Hematopoietic multipotent progenitor cell treated with erythropoietin and hydrocortisone succinate and interleukin-3 and kit ligand, for 4 days (in vitro differentiated cells): Measurements from ENCODE around the gene GLIS1.

ENCODE experiments used
- DNase-seq: peaks from one replicate; pipeline ENCODE4 v3.0.0-alpha.2; 2015

Gene GLIS1

GRCh38 chr1:53588053-53588779 lies 150.7 kb downstream of the GLIS1 start:
- DNase-seq, result no peak

GRCh38 chr1:53587252-53587988 lies 151.5 kb downstream of the GLIS1 start:
- no peak for DNase-seq

- DNase-seq, result no peak
Measured at GRCh38 chr1:53586765-53587164, 152.2 kb downstream of the GLIS1 start.

- DNase-seq, result no peak
Measured at GRCh38 chr1:53585565-53585964, 153.4 kb downstream of the GLIS1 start.

GRCh38 chr1:53585129-53585528 lies 153.8 kb downstream of the GLIS1 start:
- peak; percentile 66 for DNase-seq

GRCh38 chr1:53584777-53585107 lies 154.2 kb downstream of the GLIS1 start:
- DNase-seq, result no peak

GRCh38 chr1:53583868-53584776 lies 154.8 kb downstream of the GLIS1 start:
- no peak for DNase-seq

- no peak for DNase-seq
Measured at GRCh38 chr1:53583021-53583867, 155.7 kb downstream of the GLIS1 start.

GRCh38 chr1:53582211-53583020 lies 156.5 kb downstream of the GLIS1 start:
- DNase-seq, result no peak

- DNase-seq, result no peak
Measured at GRCh38 chr1:53581476-53581875, 157.5 kb downstream of the GLIS1 start.

GRCh38 chr1:53580739-53581475 lies 158.1 kb downstream of the GLIS1 start:
- no peak for DNase-seq

- DNase-seq, result no peak
Measured at GRCh38 chr1:53580009-53580400, 159.0 kb downstream of the GLIS1 start.

- peak; percentile 40 for DNase-seq
Measured at GRCh38 chr1:53579221-53580008, 159.5 kb downstream of the GLIS1 start.

- DNase-seq, result no peak
Measured at GRCh38 chr1:53578358-53578757, 160.6 kb downstream of the GLIS1 start.

- no peak for DNase-seq
Measured at GRCh38 chr1:53577761-53578100, 161.2 kb downstream of the GLIS1 start.

GRCh38 chr1:53576866-53577760 lies 161.9 kb downstream of the GLIS1 start:
- no peak for DNase-seq

GRCh38 chr1:53576381-53576801 lies 162.6 kb downstream of the GLIS1 start:
- no peak for DNase-seq

- no peak for DNase-seq
Measured at GRCh38 chr1:53575955-53576320, 163.0 kb downstream of the GLIS1 start.
